CD4-positive, alpha-beta T cell treated with Interleukin-21 for 1 hour (primary cell): ENCODE measurements around the gene FMC1.
A peak's percentile ranks its signal among the peaks of the same experiment; 100 is the strongest.
"Not testable (repeated sequence)": the region's sequence is repeated elsewhere in the genome, so short reads cannot be mapped to it uniquely, and the experiment has no call there.

Experiments used
- DNase-seq: peaks from one replicate; pipeline ENCODE4 v3.0.0-alpha.2; 2020

The FMC1 gene

DNA sequence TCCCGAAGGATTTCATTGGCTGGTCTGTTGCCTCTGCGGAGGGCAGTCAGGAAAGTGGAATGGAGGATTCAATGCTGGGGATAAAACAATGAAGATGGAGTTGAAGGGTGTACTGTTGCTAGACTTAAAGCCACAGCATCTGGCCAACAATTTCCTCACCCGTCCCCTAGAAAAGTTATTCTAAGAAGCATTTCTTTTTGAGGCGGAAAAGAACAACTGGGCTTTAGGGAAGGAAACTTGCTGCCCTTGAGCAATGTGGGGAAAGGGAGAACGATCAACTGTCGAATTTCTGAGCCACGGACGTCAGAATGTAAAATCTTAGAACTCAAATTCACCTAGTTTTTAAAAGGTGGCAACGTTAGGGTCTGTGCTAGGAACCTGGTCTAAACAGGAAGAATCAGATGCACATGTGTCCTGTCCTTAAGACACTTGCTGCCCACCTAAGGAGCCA is 664 bp downstream of the FMC1 start:
- no peak for DNase-seq

DNA sequence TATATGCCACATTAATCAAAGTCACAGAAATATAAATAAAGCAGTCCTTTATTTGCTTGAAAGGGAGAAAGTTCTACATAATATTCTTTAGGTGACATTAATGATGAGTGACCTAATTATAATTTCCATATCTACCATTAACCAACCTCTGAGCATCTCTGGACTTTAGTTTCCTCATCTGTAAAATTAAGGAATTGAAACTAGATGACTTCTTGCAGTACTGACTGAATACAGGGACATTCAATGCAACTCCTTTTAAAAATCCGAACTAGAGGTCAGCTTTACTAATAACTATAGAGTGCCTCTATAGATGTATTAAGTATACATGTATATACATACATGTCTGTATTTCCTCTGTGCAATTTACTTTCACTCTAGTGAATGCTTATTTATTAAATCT is 3.9 kb downstream of the FMC1 start:
- no peak for DNase-seq

DNA sequence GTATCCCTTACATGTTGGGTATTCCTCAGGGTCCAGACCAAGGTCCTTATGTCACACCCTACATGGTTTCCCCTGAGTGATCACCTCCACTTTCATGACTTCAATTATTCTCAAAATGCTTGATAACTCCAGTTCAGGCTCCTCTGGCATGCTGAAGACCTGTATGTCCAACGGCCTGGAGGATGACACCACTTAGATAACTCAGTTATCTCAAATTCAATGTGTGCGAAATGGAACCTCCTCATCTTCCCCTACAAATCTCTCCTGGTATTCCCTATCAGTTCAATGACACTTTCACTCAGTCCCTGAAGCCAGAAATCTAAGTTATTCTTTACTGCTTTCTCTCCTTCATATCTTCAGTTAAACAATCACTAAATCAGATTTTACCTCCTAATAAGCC is 9.9 kb downstream of the FMC1 start:
- no peak for DNase-seq

DNA sequence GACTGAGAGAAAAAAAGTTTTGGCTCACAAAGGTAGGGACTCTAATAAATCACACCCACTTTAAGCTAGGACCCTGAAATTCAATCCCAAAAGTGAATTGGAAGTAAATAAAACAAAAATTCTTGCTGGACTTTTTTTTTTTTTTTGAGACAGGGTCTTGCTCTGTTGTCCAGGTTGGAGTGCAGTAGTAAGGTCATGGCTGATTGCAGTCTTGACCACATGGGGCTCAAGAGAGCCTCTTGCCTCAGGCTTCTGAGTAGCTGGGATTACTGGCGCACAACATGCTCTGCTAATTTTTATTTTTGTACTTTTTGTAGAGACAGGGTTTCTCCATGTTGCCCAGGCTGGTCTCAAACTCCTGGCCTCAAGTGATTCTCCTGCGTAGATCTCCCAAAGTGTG is 13.6 kb downstream of the FMC1 start:
- DNase-seq = no peak

DNA sequence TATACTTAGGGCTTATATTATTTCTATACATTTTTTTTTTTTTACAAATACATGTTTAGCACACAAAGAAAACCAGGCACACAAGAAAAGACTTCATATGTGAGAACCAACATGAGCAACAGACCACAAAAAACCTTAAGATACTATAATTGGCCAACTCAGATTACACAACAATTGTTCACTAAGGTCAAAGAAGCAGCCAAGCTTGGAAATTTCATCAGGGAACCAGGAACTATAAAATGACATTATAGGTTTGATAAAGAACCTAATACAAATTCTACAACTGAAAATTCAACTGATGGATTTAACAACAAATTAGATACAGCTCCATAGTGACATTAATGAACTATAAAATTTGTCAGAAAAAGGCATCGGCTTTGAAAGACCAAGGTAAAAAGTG is 14.2 kb downstream of the FMC1 start:
- DNase-seq = no peak

DNA sequence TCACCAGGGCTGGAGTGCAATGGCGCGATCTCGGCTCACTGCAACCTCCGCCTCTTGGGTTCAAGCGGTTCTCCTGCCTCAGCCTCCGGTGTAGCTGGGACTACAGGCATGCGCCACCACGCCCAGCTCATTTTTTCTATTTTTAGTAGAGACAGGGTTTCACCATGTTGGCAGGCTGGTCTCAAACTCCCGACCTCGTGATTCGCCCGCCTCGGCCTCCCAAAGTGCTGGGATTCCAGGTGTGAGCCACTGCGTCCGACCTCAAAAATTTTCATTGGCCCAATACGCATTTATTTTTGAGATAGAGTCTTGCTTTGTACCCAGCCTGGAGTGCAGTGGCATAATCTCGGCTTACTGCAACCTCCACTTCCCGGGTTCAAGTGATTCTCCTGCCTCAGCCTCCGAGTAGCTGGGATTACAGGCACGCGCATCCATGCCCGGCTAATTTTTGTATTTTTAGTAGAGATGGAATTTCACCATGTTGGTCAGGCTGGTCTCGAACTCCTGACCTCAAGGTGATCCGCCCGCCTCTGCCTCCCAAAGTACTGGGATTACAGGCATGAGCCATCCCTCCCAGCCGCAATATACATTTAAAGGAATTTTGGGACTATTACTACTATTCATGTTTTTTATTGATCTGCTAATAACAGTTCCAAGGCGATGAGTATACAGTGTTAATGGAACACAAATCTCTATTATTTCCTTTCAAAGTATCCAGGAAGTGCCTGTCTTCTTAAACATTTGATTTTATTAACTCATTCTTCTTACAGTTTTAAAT is 16.8 kb downstream of the FMC1 start:
- not testable (repeated sequence) for DNase-seq

DNA sequence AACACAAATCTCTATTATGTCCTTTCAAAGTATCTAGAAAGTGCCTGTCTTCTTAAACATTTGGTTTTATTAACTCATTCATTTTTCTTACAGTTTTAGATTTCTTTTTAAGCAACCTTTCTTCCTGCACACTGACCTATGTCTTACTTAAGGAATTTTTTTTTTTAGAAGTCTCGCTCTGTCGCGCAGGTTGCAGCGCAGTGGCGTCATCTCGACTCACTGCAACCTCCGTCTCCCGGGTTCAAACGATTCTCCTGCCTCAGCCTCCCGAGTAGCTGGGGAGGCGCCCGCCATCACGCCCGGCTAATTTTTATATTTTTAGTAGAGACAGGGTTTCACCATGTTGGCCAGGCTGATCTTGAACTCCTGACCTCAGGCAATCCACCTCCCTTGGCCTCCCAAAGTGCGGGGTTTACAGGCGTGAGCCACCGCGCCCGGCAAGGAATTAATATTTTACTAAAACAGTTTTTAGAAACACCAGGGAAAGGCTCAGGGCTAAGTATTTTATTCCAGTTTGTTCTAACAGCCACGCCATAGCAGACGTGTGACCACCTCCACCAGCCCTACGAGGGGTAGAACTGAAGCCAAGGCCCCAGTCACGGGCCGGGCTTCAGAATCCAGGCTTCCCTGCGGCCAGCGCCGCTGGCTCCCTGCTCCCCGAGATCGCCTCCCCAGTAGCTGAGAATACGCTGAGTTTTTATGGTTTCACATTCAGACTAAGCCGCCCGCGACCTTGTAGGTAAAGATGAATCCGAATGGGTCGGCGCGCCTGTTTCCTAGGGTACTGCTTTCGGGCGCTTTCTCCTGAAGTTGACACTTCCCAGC is 17.6 kb downstream of the FMC1 start:
- DNase-seq = peak; percentile 58

DNA sequence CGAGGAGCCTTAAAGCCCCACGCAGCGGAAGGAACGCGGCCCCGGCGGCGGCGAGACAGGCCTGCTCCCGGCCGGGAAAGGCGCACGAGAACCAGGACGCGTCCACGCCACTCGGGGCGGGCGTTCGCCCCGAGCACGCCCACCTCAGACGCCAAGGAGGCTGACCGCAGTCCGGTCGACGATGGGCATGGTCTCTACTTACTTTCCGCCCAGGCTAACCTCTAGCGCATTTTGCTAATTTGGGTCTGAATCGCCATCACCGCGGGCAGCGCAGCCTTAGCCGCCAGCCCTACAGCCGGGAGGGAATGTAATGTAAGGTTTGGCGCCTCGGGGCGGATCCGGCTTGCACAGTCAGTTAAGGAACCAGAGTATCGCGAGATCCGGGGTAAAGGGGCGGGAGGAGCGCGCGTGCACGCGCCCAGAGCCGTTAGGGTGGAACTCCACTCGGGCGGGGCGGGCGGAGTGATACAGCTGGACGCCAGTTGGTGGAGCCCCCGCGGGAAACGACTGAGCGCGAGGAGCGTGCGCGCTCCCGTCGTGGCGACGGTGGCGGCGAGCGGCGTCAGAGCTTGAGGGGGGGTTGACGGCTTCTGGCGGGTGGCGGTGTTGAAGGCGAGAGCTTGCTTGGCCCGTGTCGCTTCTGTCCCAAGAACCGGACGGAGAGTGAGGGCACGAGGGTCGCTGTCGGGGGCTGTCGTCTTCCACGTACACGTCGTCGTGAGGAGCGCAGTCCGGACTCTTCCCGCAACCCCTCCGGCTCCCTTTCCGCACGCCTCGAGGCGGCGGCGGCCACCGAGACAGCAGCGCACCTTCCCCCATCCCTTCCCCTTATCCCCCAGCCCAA is 18.5 kb downstream of the FMC1 start, which contains the start of gene LUC7L2:
TSS of gene LUC7L2 (plus strand) at position 529 of the 844 bp plus-strand sequence. CDS start 368 bp downstream, outside the sequence.
- peak; percentile 99 for DNase-seq

DNA sequence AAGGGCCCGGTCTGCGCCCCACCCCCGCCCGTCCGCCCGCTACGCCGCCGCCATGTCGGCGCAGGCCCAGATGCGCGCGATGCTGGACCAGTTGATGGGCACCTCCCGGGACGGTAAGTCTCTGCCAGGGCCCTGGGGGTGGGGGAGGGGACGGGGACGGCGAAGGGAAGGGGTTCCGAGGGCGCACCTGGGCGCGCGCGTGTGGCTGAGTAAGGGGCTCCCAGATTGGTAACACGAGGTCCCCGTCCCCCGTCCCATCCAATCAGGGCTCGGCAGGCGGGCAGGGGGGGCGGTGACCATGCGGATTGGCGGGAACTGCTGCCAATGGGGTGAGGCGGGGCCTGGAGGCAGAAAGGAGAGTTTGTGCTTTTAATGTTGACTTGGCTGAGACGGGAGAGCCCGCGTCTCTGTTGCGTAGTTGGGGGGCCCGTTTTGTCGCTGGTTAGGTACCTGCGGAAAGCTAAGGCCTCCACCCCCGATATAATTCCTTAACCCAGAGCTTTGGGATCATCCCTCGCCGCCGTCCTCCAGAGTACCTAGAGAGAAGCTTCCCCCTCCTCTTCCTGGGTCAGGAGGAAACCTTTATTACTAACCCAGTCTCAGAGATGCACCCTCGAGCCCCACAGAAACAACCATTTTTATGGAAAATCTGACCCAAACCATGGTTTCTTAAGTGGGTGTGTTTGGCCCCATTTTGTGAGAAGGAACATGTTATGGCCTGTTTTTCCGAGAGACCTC is 19.2 kb downstream of the FMC1 start:
- DNase-seq = peak; percentile 98

DNA sequence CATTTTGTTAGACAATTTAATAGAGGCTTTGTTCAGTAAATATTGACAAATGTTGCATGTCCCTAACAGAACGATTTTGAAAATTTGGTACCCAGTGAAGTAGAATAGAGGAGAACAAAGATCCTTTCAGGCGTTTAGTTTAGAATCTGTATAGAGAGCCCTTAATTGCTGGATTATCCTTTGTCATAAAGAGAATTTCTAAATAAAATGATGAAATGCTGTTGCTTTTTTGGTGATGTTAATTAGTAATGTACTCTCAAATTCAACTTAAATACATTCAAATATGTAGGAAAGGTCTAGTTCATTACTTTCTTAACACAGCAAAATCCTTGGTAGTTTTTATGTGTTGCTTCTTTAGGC is 19.8 kb downstream of the FMC1 start:
- no peak for DNase-seq

DNA sequence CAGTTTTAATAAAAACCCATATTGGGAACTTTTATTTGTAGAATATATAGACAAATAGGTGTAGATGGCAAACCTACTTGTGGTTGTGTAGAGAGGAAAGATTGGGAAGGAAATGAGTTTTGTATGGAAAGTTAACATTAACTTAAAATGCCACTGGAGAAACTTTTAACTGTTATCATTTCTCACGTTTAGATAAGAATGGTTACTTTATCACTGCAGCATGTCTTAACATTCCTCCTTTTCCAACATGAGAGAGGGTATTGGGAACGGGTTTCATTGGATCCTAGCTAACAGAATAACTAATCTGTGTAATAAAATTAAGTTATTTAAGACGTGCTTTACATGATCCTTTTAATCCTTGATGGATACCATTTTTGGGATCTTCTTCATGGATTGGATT is 20.4 kb downstream of the FMC1 start:
- DNase-seq = no peak

DNA sequence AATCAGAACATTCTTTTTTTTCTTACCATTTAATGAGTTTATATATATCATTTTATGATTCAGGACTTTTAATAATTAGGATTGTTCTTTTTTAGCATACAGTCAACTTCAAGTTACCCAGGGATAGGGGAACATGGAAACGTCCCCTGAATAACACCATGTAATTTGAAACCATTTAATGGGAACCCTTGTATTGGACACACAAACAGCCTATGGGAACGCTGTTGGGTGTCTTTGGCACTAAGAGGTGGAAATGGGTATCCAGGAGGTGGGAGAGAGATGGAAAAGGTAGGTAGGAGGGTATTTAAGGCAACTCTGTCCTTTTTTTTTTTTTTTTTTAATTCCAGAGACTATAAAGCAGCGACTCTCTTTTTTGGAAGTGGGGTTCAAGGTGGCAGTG is 21.2 kb downstream of the FMC1 start:
- no peak for DNase-seq

DNA sequence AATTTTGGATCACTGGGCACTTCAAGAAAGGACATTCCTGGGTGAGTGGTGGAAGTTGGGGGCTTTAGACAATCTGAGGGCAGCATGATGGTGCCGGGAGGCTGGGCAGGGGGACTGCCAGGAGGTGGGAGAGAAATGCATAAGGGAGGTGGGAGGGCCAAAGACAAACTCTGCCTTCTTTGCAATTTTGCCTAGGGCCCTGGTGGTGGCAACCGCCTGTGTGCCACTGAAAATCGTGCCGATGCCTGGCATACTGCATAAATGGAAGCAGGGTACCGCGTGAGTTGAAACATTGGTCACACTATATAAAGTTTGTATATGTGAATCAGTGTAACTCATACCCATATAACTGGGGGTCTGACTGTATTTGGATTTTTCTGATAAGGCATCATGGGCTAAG is 21.8 kb downstream of the FMC1 start:
- no peak for DNase-seq

DNA sequence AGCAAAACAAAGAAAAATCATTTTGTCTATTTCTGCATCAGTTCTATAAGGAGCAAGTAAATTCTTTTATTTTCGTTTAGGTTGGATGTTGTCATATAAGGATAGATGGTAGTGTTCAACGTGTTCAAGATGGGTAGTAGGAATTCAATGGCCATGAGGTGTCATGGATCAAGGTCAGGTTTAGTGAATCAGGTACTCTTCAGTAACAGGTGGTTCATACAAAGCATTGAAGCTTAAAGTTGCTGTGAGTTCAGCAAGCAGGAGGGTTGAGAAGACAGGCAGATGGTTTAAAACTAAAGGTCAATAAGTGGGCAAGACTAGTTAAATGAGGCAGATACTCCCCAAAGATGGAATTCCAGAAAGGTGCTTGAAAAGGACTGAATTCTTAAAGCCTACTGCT is 24.2 kb downstream of the FMC1 start:
- no peak for DNase-seq

DNA sequence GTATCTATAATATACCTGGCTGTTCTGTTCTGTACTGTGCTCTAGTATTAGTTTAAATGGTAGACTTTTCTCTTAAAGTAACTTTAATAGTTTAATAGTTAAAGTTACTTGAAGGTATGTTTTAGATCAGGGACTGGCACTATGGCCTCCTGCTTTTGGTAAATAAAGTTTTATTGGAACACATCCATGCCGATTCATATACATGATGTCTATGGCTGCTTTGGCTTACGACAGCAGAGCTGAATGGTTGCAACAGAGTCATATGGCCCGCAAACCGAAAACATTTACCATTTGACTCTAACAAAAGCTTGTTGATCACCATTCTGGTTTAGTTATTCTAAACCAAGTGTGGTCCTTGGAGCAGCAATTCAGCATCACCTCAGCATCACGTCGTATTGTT is 25.3 kb downstream of the FMC1 start:
- DNase-seq = no peak

DNA sequence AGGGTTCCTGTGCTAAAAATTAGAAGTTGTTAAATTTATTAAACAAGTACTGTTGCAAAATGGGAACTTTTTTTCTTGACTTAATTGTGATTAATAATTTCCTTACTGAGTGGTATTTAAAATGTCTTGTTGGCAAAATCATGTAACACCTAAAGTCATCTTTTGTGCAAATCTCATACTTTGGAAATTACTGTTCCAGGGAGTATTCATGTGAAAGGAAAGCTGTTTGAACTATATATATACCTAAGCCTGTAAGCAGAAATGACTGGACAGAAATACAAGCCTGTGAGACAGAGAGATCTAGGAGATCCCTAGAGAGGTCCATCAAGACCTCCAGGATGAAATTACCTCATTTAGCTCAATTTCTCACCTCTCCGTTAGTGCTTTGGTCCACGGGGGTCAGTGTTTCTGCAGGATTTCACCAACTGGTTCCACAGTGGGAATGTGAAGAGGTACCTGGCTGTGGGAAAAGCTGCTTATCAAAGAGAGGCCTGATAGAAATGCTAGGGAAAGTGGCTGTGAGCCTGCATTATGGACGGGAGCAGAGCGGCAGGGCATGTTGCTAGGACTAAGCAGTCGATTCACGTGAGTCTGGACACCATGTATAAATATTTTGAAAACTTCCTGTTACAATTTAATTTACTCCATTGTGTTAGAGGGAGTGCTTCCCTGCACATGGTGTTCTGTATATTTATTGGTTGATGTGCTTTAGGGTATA is 26.5 kb downstream of the FMC1 start:
- DNase-seq = no peak

DNA sequence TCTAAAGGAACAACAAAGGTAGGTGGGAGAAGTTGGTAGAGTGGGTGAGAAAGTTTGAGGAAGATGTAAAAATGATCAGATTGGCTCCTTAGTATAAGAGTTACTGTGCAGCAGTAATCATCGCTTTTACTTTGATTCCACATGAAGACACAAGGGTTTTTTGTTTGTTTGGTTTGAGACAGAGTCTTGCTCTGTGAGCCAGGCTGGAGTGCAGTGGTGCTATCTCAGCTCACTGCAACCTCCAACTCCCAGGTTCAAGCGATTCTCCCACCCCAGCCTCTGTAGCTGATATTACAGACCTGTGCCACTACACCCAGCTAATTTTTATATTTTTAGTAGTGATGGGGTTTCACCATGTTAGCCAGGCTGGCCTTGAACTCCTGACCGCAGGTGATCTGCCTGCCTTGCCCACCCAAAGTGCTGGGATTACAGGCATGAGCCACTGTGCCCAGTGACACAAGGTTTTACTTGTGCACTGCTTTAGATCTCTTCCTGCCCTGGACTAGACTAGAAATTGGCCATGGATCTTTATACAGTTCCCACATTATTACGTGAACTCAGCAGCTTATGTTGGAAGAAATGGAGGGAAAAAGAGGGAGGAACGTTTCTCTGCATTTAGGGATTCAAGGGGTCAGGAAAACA is 29.3 kb downstream of the FMC1 start:
- no peak for DNase-seq

DNA sequence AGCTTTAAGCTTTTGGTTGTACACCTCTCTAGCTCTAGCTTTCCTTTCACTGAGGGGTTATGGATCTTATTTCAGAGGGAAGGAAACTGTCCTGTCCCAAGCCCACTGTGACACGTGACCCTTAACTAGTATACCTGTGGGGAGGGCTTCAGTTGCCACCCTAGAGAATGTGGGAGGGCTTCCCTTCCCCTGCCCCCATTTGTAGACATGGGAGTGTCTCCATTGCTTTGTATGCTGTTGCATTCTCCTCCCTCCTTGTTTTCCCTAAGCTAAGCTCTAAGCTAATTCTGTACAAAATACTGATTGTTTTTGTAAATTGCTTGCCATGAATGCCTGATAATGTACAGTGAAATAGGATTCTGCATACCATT is 29.8 kb downstream of the FMC1 start:
- DNase-seq = no peak

DNA sequence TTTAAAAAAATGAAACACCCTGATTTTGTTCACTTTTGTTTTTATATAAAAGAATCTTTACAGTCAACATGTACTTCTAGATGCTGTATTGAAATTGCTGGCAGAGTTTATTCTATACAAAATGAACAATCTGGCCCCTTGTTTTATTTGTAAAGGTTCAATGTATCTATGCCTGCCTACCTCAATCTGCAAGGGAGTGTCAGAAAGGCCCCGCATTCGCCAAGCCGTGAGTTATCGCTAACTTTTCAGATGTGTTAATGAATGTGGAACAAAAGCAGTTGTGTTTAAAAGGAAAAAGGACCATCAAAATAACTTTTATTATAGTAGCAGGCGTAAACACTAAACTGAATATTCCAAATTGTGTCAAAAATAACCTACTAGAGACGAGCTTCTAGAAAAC is 33.1 kb downstream of the FMC1 start:
- DNase-seq = no peak

DNA sequence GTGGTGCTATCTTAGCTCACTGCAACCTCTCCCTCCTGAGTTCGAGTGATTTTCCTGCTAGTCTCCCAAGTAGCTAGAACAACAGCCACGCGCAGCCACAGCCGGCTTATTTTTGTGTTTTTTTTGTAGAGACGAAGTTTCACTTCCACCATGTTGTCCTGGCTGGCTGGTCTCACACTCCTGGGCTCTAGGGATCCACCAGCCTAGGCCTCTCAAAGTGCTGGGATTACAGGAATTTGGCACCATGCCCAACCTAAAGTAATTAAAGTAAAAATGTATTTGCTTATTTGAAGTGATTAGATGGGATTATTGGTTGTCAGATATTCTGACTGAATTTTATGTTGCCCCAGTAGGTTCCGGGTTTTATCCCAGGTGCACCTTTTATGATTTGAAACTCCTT is 41.3 kb downstream of the FMC1 start:
- no peak for DNase-seq

DNA sequence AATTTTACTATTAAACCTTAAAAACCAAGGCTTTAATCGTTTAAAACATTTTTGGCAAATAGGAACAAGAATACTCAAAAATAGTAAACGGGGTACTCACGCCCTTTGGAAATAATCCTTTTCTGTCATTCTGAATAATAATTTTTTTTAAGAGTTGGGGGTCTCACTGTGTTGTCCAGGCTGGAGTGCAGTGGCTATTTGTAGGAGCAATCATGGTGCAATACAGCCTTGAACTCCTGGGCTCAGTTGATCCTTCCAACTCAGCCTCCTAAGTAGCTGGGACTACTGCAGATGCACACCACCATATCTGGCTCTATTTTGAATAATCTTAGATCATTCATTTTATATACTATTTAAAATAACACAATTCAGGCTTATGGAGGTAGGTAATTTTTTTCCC is 43.5 kb downstream of the FMC1 start:
- DNase-seq = no peak

DNA sequence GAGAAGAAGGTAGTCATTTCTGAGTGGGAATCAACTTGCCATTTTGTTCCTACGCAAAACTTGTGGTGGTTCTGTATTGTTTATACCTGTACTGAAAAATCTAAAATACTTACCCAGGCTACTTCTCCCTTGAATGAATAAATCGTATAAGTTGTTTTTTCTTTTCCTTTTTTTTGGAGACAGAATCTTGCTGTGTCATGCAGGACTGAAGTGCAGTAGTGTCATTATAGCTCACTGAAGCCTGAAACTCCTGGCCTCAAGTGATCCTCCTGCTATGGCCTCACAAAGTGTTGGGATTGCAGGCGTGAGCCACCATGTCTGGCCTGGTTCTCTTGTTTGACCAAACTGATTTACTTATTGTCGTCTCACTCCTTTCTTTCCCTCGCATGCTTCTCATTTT is 46.5 kb downstream of the FMC1 start:
- no peak for DNase-seq
